Common myeloid progenitor, CD34-positive (primary cell): ENCODE data around the gene RFXAP.

Experiments used
- CTCF ChIA-PET: fragments of 350-600 bp; sonication (Branson Sonifier 250); formaldehyde crosslinking; loops from one replicate; lab custom pipeline; 2021; ENCODE audit warnings: antibody characterized with exemption; lab: Charles Lee
- POLR2A ChIA-PET: fragments of 350-600 bp; sonication (Branson Sonifier 250); formaldehyde crosslinking; loops from one replicate; lab custom pipeline; 2021; ENCODE audit warnings: antibody characterized with exemption; lab: Charles Lee
- DNase-seq, 3 donors: peaks; one replicate each; pipeline versions ENCODE4 v3.0.0 to v3.0.0-alpha.2; 2013
- H3K27ac ChIP-seq, 2 experiments: 1 replicate in 1 of 2; 2 replicates in 1 of 2; pipeline ENCODE4 v1.7.0; 2013; ENCODE audit warnings: inconsistent platforms in 2 of 2, low read length in 2 of 2, mild to moderate bottlenecking in 2 of 2, low read depth in 1 of 2, moderate library complexity in 1 of 2; ENCODE audit not compliant: severe bottlenecking in 2 of 2, insufficient read depth in 1 of 2, poor library complexity in 1 of 2
- H3K27me3 ChIP-seq, 5 experiments: replicated peaks in 2 of 5; 1 replicate in 3 of 5; 2 replicates in 2 of 5; pipeline versions ENCODE4 v1.6.1 to v1.7.0; 2013; ENCODE audit warnings: low read length in 4 of 5, mild to moderate bottlenecking in 2 of 5, moderate library complexity in 2 of 5, inconsistent platforms in 1 of 5; ENCODE audit not compliant: insufficient read depth in 5 of 5, control insufficient read depth in 4 of 5
- H3K36me3 ChIP-seq, 4 experiments: 1 replicate in 2 of 4; 2 replicates in 2 of 4; pipeline versions ENCODE4 v1.6.1 to v1.7.0; 2013; ENCODE audit warnings: low read length in 3 of 4, control low read depth in 1 of 4, mild to moderate bottlenecking in 1 of 4; ENCODE audit not compliant: control insufficient read depth in 4 of 4, insufficient read depth in 4 of 4
- H3K4me1 ChIP-seq, 4 experiments: 1 replicate in 3 of 4; 2 replicates in 1 of 4; pipeline versions ENCODE4 v1.6.1 to v1.7.1; 2013; ENCODE audit warnings: low read length in 3 of 4, mild to moderate bottlenecking in 3 of 4, control low read depth in 1 of 4, inconsistent platforms in 1 of 4, moderate library complexity in 1 of 4; ENCODE audit not compliant: control insufficient read depth in 4 of 4, insufficient read depth in 4 of 4; ENCODE audit errors: control extremely low read depth in 1 of 4
- H3K4me3 ChIP-seq, 7 experiments: 1 replicate in 4 of 7; 2 replicates in 3 of 7; pipeline versions ENCODE4 v1.5.1 to v1.7.0; 2013; ENCODE audit warnings: mild to moderate bottlenecking in 7 of 7, low read length in 6 of 7, moderate library complexity in 6 of 7, inconsistent platforms in 2 of 7, low read depth in 2 of 7, control low read depth in 1 of 7; ENCODE audit not compliant: insufficient read depth in 4 of 7, control insufficient read depth in 1 of 7; ENCODE audit errors: extremely low read depth in 1 of 7
- H3K9me3 ChIP-seq, 5 experiments: 1 replicate in 4 of 5; 2 replicates in 1 of 5; pipeline versions ENCODE4 v1.6.1 to v1.7.1; 2013; ENCODE audit warnings: low read length in 4 of 5, mild to moderate bottlenecking in 2 of 5, inconsistent platforms in 1 of 5, low read depth in 1 of 5, moderate library complexity in 1 of 5; ENCODE audit not compliant: control insufficient read depth in 4 of 5, insufficient read depth in 2 of 5; ENCODE audit errors: control extremely low read depth in 1 of 5
- WGBS: methylation state at CpG from one replicate; pipeline ENCODE4 v1.1.5; 2013; ENCODE audit not compliant: insufficient coverage; 5-methylcytosine and 5-hydroxymethylcytosine counted together

The RFXAP gene

DNA sequence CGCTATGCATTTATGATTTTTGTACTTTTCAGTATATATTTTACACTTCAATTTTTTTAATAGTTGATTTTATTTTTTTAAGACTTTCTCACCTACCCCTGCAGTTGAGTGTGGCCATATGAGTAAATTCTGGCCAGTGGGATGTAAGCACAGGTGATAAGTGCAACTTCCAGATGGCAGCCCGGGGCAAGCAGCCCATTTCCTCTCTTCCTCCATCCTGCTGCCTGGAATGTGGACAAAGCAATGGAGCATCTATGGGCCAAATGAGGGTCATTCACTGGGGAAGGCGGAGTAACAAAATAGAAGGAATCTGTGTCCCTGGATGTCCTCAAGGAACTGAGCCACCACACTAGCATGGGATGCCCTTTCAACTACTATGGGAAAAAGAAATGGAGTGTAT, 12.3 kb downstream of the RFXAP start:
- Histone ChIP-seq H3K4me1 (peaks cover 0 to 5% (median 3%) of the 10 kb centered on the region in 4 experiments), H3K9me3 (no peaks in the 10 kb centered on the region), H3K4me3 (no peak overlapping the region), H3K27me3 (no peaks in the 10 kb centered on the region), H3K36me3 (peaks cover 0 to 30% (median 17%) of the 10 kb centered on the region in 4 experiments), H3K27ac (no peak overlapping the region)
- DNase-seq: no peak
- CTCF ChIA-PET: interaction anchor here (1.1 to 1.2 kb wide), 2 partner anchors 10 to 16 kb away, joined by 3 to 4 read pairs; no protein-coding TSS in a partner anchor
- POLR2A ChIA-PET: no interaction called here
- 100% methylated on average over 1 of the region's 3 CpGs for WGBS

DNA sequence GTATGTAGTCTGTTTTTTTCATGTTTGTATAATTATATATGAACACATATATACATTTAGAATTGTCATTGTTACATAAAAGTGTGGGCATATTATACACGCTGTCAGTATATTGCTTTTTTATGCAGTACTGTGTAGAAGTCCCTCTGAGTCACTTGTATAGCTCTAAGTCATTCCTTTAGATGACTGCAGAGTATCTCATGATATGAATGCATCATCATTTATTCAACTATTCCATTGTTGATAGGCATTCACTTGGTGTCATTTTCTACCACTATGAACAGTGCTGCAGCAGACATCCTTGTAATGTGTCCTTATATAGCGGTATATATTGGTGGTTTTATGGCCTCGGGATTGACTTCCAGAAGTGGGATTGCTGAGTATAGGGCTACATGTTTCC, 15.3 kb downstream of the RFXAP start:
- DNase-seq: no peak
- Histone ChIP-seq H3K27ac (no peak overlapping the region), H3K4me3 (no peak overlapping the region), H3K4me1 (peaks cover 0 to 5% (median 3%) of the 10 kb centered on the region in 4 experiments), H3K27me3 (no peaks in the 10 kb centered on the region), H3K9me3 (no peaks in the 10 kb centered on the region), H3K36me3 (peaks cover 0 to 19% (median 8%) of the 10 kb centered on the region in 4 experiments)
- WGBS: no CpG with 5 or more reads among the region's 3 CpGs
- CTCF ChIA-PET: no interaction called here
- POLR2A ChIA-PET: no interaction called here

DNA sequence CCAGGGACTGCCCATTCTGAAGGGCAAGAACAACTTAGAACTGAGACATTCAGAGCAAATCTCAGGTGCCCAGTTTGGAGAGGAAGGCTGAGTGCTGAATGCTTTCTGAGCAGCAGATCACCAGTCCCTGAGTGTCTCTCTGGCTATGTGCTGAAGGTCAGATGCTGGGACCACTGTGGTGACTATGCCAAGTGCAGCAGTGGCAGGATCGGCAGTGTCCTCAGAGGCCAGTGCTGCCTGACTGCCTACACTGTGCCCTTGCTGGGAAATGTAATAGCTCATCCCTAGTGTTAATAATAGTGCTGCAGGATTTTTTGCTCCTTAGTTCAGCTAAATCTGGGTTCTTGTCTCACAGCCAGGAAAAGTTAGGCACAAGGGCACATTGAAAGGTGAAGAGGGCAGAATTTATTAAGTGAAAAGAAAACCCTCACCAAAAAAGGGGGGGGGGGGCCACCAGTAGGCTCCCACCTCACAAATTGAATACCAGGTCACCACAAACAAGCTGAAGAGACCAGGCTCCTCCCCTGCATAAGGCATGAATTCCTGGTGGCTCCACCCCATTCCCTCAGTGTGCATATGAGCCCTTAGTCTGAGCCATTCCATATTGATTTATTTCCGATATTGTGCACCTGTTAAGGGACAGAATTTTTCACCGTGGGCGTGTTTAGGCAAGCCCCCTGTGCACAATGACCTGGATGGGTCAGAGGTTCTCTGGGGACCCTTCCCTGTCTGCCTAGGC, 18.5 kb downstream of the RFXAP start:
- no peak for DNase-seq
- 100% methylated on average over 3 of the region's 4 CpGs for WGBS
- no peak overlapping the region for H3K27ac ChIP-seq
- no peaks in the 10 kb centered on the region for H3K36me3 ChIP-seq
- no peak overlapping the region for H3K4me3 ChIP-seq
- H3K9me3 ChIP-seq: no peaks in the 10 kb centered on the region
- peaks cover 0 to 14% (median 8%) of the 10 kb centered on the region in 4 experiments for H3K4me1 ChIP-seq
- POLR2A ChIA-PET: no interaction called here
- CTCF ChIA-PET: interaction anchor here (0.6 to 1.3 kb wide), 5 partner anchors 8 to 1260 kb away, joined by 3 to 5 read pairs (median 3); no protein-coding TSS in a partner anchor
- no peaks in the 10 kb centered on the region for H3K27me3 ChIP-seq

DNA sequence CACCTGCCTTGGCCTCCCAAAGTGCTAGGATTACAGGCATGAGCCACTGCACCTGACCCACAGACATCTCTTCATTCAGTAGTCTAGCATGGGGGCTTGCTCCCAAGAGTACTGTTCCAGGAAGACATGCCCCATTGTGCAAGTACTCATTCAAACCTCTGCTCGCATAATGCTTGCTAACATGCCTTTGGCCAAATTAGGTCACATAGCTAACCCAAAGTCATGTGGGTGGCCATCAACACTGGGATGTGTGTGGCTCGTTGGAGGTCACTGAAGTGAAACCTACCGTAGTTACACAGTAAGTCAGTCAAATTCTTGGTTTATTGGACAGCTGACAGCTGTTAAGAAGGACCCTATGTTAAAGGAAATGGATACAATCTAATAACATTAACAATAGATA, 20.3 kb downstream of the RFXAP start:
- CTCF ChIA-PET: interaction anchor here (0.6 to 1.3 kb wide), 3 partner anchors 10 to 420 kb away, joined by 3 read pairs; no protein-coding TSS in a partner anchor
- Histone ChIP-seq H3K27me3 (no peaks in the 10 kb centered on the region), H3K9me3 (no peaks in the 10 kb centered on the region), H3K36me3 (no peaks in the 10 kb centered on the region), H3K27ac (no peak overlapping the region), H3K4me3 (no peak overlapping the region), H3K4me1 (peaks cover 0 to 14% (median 8%) of the 10 kb centered on the region in 4 experiments)
- no peak for DNase-seq
- WGBS: 58% methylated on average over 2 of the region's 3 CpGs
- POLR2A ChIA-PET: no interaction called here

DNA sequence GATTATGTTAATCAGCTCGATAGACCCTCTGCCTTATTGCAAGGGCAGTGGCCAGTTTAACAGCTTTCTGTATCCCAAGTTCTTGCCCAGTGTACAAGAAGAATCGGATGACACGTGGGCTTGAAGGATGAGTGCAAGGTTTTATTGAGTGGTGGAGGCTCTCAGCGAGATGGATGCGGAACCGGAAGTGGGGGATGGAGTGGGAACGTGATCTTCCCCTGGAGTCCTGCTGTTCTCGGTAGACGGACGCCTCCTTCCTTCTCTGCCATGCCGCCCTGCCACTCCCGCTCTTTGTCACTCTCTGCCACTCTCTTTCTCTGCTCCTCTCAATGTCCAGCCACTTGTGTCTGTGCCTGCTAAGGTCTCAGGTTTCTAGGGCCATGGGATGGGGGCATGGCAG, 21.0 kb downstream of the RFXAP start:
- Histone ChIP-seq H3K36me3 (no peaks in the 10 kb centered on the region), H3K4me3 (peak overlapping the region in 1 of 7 experiments; percentile 9), H3K4me1 (peaks cover 0 to 12% (median 5%) of the 10 kb centered on the region in 4 experiments), H3K27me3 (no peaks in the 10 kb centered on the region), H3K9me3 (no peaks in the 10 kb centered on the region), H3K27ac (no peak overlapping the region)
- no peak for DNase-seq
- 92% methylated on average over 7 of the region's 12 CpGs for WGBS
- ChIA-PET POLR2A (no interaction called here), CTCF (interaction anchor here (0.6 to 2.1 kb wide), 3 partner anchors 8 to 421 kb away, joined by 3 to 4 read pairs (median 3); no protein-coding TSS in a partner anchor)

DNA sequence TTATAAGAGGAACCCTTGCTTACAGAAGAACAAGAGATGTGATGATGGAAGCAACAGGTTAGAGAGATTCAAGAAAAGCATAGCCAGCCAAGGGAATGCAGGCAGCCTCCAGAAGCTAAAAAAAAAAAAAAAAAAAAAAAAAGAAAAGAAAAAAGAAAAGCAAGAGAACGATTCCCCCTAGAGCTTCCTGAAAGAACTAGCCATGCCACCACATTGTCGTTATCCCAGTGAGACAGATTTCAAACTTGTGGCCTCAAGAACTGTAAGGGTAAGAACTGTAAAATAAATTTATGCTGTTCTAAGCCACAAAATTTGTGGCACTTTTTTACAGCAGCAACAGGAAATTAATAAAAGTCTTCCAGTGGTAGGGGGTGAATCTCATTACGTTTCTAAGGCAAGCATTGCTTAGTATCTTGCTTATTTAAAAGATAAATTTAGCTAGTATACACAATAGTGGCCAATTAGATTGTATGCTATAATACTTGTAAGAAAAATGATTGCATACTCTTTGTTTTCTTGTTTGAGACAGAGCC, 21.8 kb downstream of the RFXAP start:
- WGBS: no CpG with 5 or more reads among the region's 3 CpGs
- ChIA-PET POLR2A (no interaction called here), CTCF (interaction anchor here (0.8 to 3.6 kb wide), 13 partner anchors 9 to 561 kb away, joined by 3 to 22 read pairs (median 4); no protein-coding TSS in a partner anchor)
- H3K4me3 ChIP-seq: no peak overlapping the region
- H3K9me3 ChIP-seq: no peaks in the 10 kb centered on the region
- no peaks in the 10 kb centered on the region for H3K27me3 ChIP-seq
- peaks cover 0 to 10% (median 4%) of the 10 kb centered on the region in 4 experiments for H3K4me1 ChIP-seq
- no peaks in the 10 kb centered on the region for H3K36me3 ChIP-seq
- DNase-seq: peak in 2 of 3 donors; percentile 44 to 55
- no peak overlapping the region for H3K27ac ChIP-seq

DNA sequence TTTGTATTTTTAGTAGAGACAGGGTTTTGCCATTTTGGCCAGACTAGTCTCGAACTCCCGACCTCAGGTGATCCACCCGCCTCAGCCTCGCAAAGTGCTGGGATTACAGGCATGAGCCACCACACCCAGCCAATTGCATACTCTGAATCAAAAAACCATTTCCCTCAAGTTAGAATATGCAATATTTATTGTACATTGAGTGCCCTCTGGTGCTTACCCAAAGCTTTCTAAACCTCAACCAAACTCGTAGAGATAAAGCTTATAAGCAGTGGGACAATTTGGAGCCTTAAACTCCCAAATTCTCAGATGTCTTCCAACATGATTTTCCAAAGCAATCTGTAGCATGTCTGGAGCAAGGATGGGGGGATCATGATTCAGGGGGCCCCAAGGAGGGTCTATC, 22.4 kb downstream of the RFXAP start:
- H3K4me3 ChIP-seq: no peak overlapping the region
- DNase-seq: peak; percentile 25 to 44 (median 34)
- ChIA-PET POLR2A (no interaction called here), CTCF (interaction anchor here (0.8 to 3.6 kb wide), 14 partner anchors 9 to 561 kb away, joined by 3 to 22 read pairs (median 4); no protein-coding TSS in a partner anchor)
- H3K27me3 ChIP-seq: no peaks in the 10 kb centered on the region
- H3K4me1 ChIP-seq: peaks cover 0 to 10% (median 4%) of the 10 kb centered on the region in 4 experiments
- WGBS: 83% methylated on average over 3 of the region's 5 CpGs
- H3K27ac ChIP-seq: no peak overlapping the region
- H3K9me3 ChIP-seq: no peaks in the 10 kb centered on the region
- H3K36me3 ChIP-seq: no peaks in the 10 kb centered on the region
